Ovary (tissue), 9 donors: ENCODE results near the gene PLA2G2E. TPM values are rescaled to one million over a fixed set of nuclear protein-coding genes. Genes with fewer than 3 reads are reported as not detected.

Experiments used
- DNase-seq, 5 donors: peaks; one replicate each; pipeline ENCODE4 v3.0.0-alpha.2; 2019 to 2020
- H3K27ac ChIP-seq, 2 donors: fragments of 200-600 bp; one replicate each; pipeline versions ENCODE4 v1.5.1 to v1.8.0; 2019 to 2022
- H3K27me3 ChIP-seq: fragments of 200-600 bp; one replicate; pipeline ENCODE4 v1.8.0; 2022
- H3K36me3 ChIP-seq: fragments of 200-600 bp; sonication (generic); one replicate; pipeline ENCODE4 v1.5.1; 2019
- H3K4me1 ChIP-seq: one replicate; pipeline ENCODE4 v1.8.1; 2013; ENCODE audit warnings: mild to moderate bottlenecking, moderate library complexity; ENCODE audit not compliant: insufficient read depth
- H3K4me3 ChIP-seq: fragments of 200-600 bp; sonication (generic); one replicate; pipeline ENCODE4 v1.5.1; 2017
- H3K9me3 ChIP-seq, 2 donors: fragments of 200-600 bp in 1 of 2; sonication (generic) in 1 of 2; one replicate each; pipeline versions ENCODE4 v1.5.1 to v1.8.1; 2013 to 2019; ENCODE audit warnings: mild to moderate bottlenecking in 1 of 2, moderate library complexity in 1 of 2
- CTCF ChIP-seq, 3 donors: fragments of 450-650 bp in 2 of 3; fragments of 200-600 bp in 1 of 3; IDR thresholded peaks; one replicate each; pipeline versions ENCODE4 v1.5.1 to v1.8.0; 2016 to 2022; ENCODE audit warnings: antibody characterized with exemption in 3 of 3, mild to moderate bottlenecking in 1 of 3
- EP300 ChIP-seq: sonication (generic); formaldehyde crosslinking; IDR thresholded peaks from one replicate; pipeline ENCODE4 v1.6.1; 2017; ENCODE audit warnings: antibody characterized with exemption
- POLR2A ChIP-seq: fragments of 450-650 bp; IDR thresholded peaks from one replicate; pipeline ENCODE4 v1.6.1; 2017; ENCODE audit warnings: antibody characterized with exemption, mild to moderate bottlenecking, moderate library complexity
- WGBS, 3 donors: extraction: QIAGEN DNeasy Blood & Tissue Kit in 1 of 3; methylation state at CpG; one replicate each; pipeline versions ENCODE4 v1.1.5 to v1.1.7; 2013 to 2017; 5-methylcytosine and 5-hydroxymethylcytosine counted together
- intact Hi-C, 4 donors: fragments of 100-400 bp; cut with DNase I; formaldehyde crosslinking; loops; one replicate each; pipeline versions ENCODE4 v1.11.0 to v1.15.1; 2022 to 2023
- polyA plus RNA-seq, 2 donors: library from polyadenylated mRNA; stranded (reverse); fragments of 200-250 nt in 1 of 2; fragments of 350-450 nt in 1 of 2; fragmentation: Illumina TruSeq in 1 of 2; extraction: RNeasy Lipid Tissue Mini Kit (QIAGEN cat#74804) in 1 of 2; gene quantifications; one replicate each; pipeline ENCODE4 v1.2.3, GENCODE V29; 2013 to 2014
- total RNA-seq, 7 donors: library from RNA; depleted of rRNA in 2 of 7; stranded (reverse); fragments of >200 nt in 2 of 7; fragmentation: NEBNext Ultra II Directional in 3 of 7; extraction: Animal tissue kit (Norgen Biotek cat#: 25700) in 3 of 7; gene quantifications; one replicate each; pipeline versions ENCODE4 v1.1.0 to v1.2.4, GENCODE V29; 2016 to 2023
- donor health status: DM: no; HTN: no; CAD: no; lungs with moderate emphysema.
- donor health status: DM: no; HTN: no; CAD: no.
- donor health status: Bipolar disorder and iron deficiency.
- donor health status: DM: yes; HTN: yes; CAD: no.
- donor health status: DM: no; HTN: no; CAD: no.
- donor health status: DM: yes; HTN: yes; CAD: no.

PLA2G2E gene
- total and polyA plus RNA-seq, 9 donors: not detected

DNA sequence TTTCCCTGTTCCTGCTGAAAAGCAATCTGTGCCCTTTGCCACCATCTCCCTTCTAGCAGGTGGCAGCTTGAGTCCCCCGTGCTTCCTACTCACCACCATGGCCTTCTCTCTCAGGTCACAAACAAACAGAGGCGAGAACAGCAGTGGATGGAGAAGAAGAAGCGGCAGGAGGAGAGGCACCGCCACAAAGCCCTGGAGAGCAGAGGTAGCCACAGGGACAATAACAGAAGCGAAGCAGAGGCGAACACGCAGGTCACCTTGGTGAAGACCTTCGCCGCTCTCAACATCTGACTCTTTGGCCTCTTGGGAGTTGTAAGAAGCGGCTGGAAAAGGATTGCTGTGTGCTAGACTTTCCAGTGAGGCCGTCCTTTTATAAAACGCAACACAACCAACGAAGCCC lies 16.0 kb downstream of the PLA2G2E start:
- no peaks in the 10 kb centered on the region for H3K9me3 ChIP-seq
- H3K4me3 ChIP-seq: no peak overlapping the region
- H3K27ac ChIP-seq: no peak overlapping the region
- WGBS, 3 donors: 92 to 95% (median 93%) methylated on average over 13 of the region's 13 CpGs
- DNase-seq: no peak
- H3K27me3 ChIP-seq: no peaks in the 10 kb centered on the region
- no peaks in the 10 kb centered on the region for H3K4me1 ChIP-seq
- H3K36me3 ChIP-seq: no peaks in the 10 kb centered on the region
- TF ChIP-seq CTCF (IDR thresholded peaks at IDR 0.05) (no peak), EP300 (no peak), POLR2A (no peak)
- intact Hi-C loops: no loop called here

- Histone ChIP-seq H3K36me3 (no peaks in the 10 kb centered on the region), H3K27me3 (no peaks in the 10 kb centered on the region), H3K9me3 (no peaks in the 10 kb centered on the region), H3K27ac (no peak overlapping the region), H3K4me1 (no peaks in the 10 kb centered on the region), H3K4me3 (no peak overlapping the region)
- DNase-seq: no peak
- no peak for TF ChIP-seq EP300
- no peak for TF ChIP-seq CTCF (IDR thresholded peaks at IDR 0.05)
- no peak for TF ChIP-seq POLR2A
- 91 to 96% (median 92%) methylated on average over 7 of the region's 7 CpGs for WGBS, 3 donors
- intact Hi-C loops: no loop called here
Measured at GRCh38 chr1:19903621-19904020, 19.8 kb downstream of the PLA2G2E start.

DNA sequence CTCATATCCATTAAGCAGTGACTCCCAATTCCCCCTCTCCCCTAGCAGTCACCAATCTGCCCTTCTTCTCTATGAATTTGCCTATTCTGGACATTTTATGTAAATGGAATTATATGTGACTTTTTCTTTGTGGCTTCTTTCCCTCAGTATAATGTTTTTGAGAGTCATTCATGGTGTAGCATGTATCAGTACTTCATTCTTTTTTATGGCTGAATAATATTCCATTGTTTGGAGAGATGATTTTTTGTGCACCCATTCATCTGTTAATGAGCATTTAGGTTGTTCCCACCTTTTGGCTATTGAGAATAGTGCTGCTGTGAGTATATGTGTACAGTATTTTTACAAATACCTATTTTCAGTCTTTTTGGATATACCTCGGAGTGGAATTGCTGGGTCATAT lies 21.8 kb downstream of the PLA2G2E start:
- H3K4me1 ChIP-seq: no peaks in the 10 kb centered on the region
- TF ChIP-seq CTCF (IDR thresholded peaks at IDR 0.05) (no peak), EP300 (no peak), POLR2A (no peak)

DNA sequence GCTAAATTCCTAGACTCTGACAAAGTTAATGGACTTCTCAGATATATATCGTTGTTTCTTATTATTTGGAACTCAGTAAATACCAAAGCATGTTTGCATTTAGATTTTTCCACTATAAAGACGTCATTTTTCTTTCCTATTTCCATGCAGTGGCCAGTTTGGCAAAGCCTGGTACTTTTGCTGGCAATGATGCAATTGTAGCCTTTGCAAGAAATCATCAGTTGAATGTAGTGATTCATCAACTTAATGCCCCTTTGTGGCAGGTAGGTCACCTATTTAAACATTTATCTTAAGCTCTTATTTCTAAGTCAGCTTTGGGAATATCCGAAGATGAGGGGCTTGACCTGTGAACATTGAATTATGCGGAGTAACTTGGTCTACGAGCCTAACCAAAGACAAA lies 29.2 kb downstream of the PLA2G2E start:
- intact Hi-C loops: no loop called here
- H3K4me1 ChIP-seq: no peaks in the 10 kb centered on the region
- no peak for DNase-seq
- TF ChIP-seq CTCF (IDR thresholded peaks at IDR 0.05): no peak
- no peak for TF ChIP-seq EP300
- no peak for TF ChIP-seq POLR2A
- H3K27me3 ChIP-seq: no peaks in the 10 kb centered on the region
- H3K27ac ChIP-seq: no peak overlapping the region
- H3K36me3 ChIP-seq: no peaks in the 10 kb centered on the region
- H3K4me3 ChIP-seq: no peak overlapping the region
- no peaks in the 10 kb centered on the region for H3K9me3 ChIP-seq
- WGBS, 3 donors: 86 to 93% (median 89%) methylated on average over 5 of the region's 5 CpGs

More for the DNA sequence above, 21.8 kb downstream of the PLA2G2E start:
- Histone ChIP-seq H3K9me3 (no peaks in the 10 kb centered on the region), H3K27me3 (no peaks in the 10 kb centered on the region), H3K36me3 (no peaks in the 10 kb centered on the region), H3K27ac (no peak overlapping the region), H3K4me3 (no peak overlapping the region)
- no peak for DNase-seq
- intact Hi-C loops: no loop called here
- WGBS, 3 donors: 95 to 96% (median 96%) methylated on average over 1 of the region's 1 CpG

DNA sequence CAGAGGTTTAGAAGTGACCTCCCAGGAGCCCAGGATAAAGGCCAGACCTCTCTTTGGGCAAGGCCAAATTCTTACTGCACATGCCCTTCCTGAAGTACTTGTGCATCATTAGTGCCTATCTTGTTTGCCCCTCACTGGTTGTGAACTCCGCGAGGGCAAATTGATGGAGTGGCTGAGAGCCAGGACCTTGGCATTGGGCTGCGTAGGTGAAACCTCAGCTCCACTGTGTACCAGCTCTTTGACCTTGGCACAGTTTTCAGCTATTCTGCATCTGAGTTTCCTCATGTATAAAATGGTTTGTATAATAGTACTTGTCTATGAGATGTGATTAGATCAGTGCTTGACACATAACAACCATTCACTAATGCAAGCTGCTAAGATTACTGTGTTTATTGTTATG lies 29.7 kb downstream of the PLA2G2E start:
- Histone ChIP-seq H3K4me3 (no peak overlapping the region), H3K27ac (no peak overlapping the region), H3K9me3 (no peaks in the 10 kb centered on the region), H3K4me1 (no peaks in the 10 kb centered on the region), H3K27me3 (no peaks in the 10 kb centered on the region), H3K36me3 (no peaks in the 10 kb centered on the region)
- TF ChIP-seq EP300: no peak
- no peak for TF ChIP-seq CTCF (IDR thresholded peaks at IDR 0.05)
- no peak for TF ChIP-seq POLR2A
- DNase-seq: no peak
- 90 to 92% (median 91%) methylated on average over 3 of the region's 3 CpGs for WGBS, 3 donors
- intact Hi-C loops: no loop called here
